ENCODE measurements around the gene THEM5.

- no peak for TF ChIP-seq EZH2 (IDR thresholded peaks at IDR 0.05; ENCODE audit: low read depth)
- no peak for TF ChIP-seq CTCF (conservative IDR thresholded peaks at IDR 0.05)
These were observed 38.5 kb downstream of the THEM5 start for GRCh38 chr1:151814971-151815545.

Measured in PC-9 (cell line).